Suppressor macrophage treated with lipopolysaccharide for 4 hours (primary cell): Measurements from ENCODE around the gene OR51B5.
"Not testable (repeated sequence)": the region's sequence is repeated elsewhere in the genome, so short reads cannot be mapped to it uniquely, and the experiment has no call there.

Experiments used
- DNase-seq: peaks from one replicate; pipeline ENCODE4 v3.0.0-alpha.2; 2020

OR51B5 gene

GRCh38 chr11:5324197-5324596 lies 19.1 kb downstream of the OR51B5 start, which contains the start of gene OR51B2:
OR51B2 (minus strand) TSS chr11:5324297; CDS start chr11:5324297, 0 bp downstream.
- no peak for DNase-seq

GRCh38 chr11:5317292-5317691 lies 26.0 kb downstream of the OR51B5 start:
- no peak for DNase-seq

GRCh38 chr11:5313326-5314023 lies 29.8 kb downstream of the OR51B5 start:
- not testable (repeated sequence) for DNase-seq

GRCh38 chr11:5310423-5310822 lies 32.9 kb downstream of the OR51B5 start:
- no peak for DNase-seq

- DNase-seq = no peak
These were observed 35.9 kb downstream of the OR51B5 start for GRCh38 chr11:5307256-5308019.

- DNase-seq = no peak
These were observed 39.3 kb downstream of the OR51B5 start for GRCh38 chr11:5304046-5304445.

- DNase-seq = no peak
These were observed 39.7 kb downstream of the OR51B5 start for GRCh38 chr11:5303626-5304025.

- no peak for DNase-seq
These were observed 41.5 kb downstream of the OR51B5 start, which contains the start of gene OR51B4 for GRCh38 chr11:5301846-5302245. OR51B4 (minus strand) TSS chr11:5301946; CDS start chr11:5301946, 0 bp downstream.

GRCh38 chr11:5300251-5300650 lies 43.1 kb downstream of the OR51B5 start:
- no peak for DNase-seq

GRCh38 chr11:5298451-5298850 lies 44.9 kb downstream of the OR51B5 start:
- no peak for DNase-seq

- no peak for DNase-seq
These were observed 45.5 kb downstream of the OR51B5 start for GRCh38 chr11:5297721-5298323.

GRCh38 chr11:5294342-5294995 lies 48.9 kb downstream of the OR51B5 start:
- DNase-seq = not testable (repeated sequence)

GRCh38 chr11:5293028-5293427 lies 50.3 kb downstream of the OR51B5 start:
- no peak for DNase-seq
